Prostate gland (tissue), 2 donors: Measurements from ENCODE around the gene DUXA. TPM values are rescaled to one million over a fixed set of nuclear protein-coding genes. Genes with fewer than 3 reads are reported as not detected.
A peak's percentile ranks its signal among the peaks of the same experiment; 100 is the strongest.

ENCODE experiments used
- DNase-seq: peaks from one replicate; pipeline ENCODE4 v3.0.0-alpha.2; 2019; ENCODE audit warnings: low spot score
- H3K27ac ChIP-seq, 2 donors: fragments of 200-600 bp; sonication (generic); 2 replicates each; pipeline ENCODE4 v1.5.1; 2017 to 2019
- H3K27me3 ChIP-seq: fragments of 200-600 bp; sonication (generic); replicated peaks from 2 replicates; pipeline ENCODE4 v1.5.1; 2019; ENCODE audit not compliant: insufficient read depth
- H3K36me3 ChIP-seq, 2 donors: fragments of 200-600 bp; sonication (generic); 1 replicate in 1 of 2; 2 replicates in 1 of 2; pipeline versions ENCODE4 v1.5.1 to v1.8.1; 2017 to 2019
- H3K4me1 ChIP-seq: fragments of 200-600 bp; sonication (generic); replicated peaks from 2 replicates; pipeline ENCODE4 v1.5.1; 2019
- H3K4me3 ChIP-seq, 2 donors: fragments of 200-600 bp; sonication (generic); 2 replicates each; pipeline ENCODE4 v1.5.1; 2017 to 2019
- H3K9me3 ChIP-seq: fragments of 200-600 bp; sonication (generic); 2 replicates; pipeline ENCODE4 v1.5.1; 2017
- CTCF ChIP-seq, 4 experiments: fragments of 200-600 bp in 2 of 4; fragments of 450-650 bp in 2 of 4; sonication (generic) in 2 of 4; IDR thresholded peaks; 1 replicate in 3 of 4; 2 replicates in 1 of 4; pipeline ENCODE4 v1.5.1; 2016 to 2019; ENCODE audit warnings: antibody characterized with exemption in 4 of 4, mild to moderate bottlenecking in 2 of 4, moderate library complexity in 2 of 4
- POLR2A ChIP-seq: fragments of 450-650 bp; IDR thresholded peaks from one replicate; pipeline ENCODE4 v1.6.1; 2016; ENCODE audit warnings: antibody characterized with exemption, mild to moderate bottlenecking
- POLR2AphosphoS5 ChIP-seq: sonication (generic); formaldehyde crosslinking; IDR thresholded peaks from one replicate; pipeline ENCODE4 v1.6.1; 2017; ENCODE audit warnings: antibody characterized with exemption
- WGBS: methylation state at CpG from one replicate; pipeline ENCODE4 v1.1.5; 2018; 5-methylcytosine and 5-hydroxymethylcytosine counted together
- intact Hi-C: fragments of 100-400 bp; cut with DNase I; formaldehyde crosslinking; loops from one replicate; pipeline ENCODE4 v1.14.2; 2022
- total RNA-seq, 2 donors: library from RNA; depleted of rRNA; stranded (reverse); fragments of >200 nt; gene quantifications; one replicate each; pipeline ENCODE4 v1.1.0, GENCODE V29; 2016

Gene DUXA
- total RNA-seq, 2 donors from 2014 or later: not detected

- 3% methylated on average over 12 of the region's 42 CpGs for WGBS
- intact Hi-C loops: no loop called here
- Histone ChIP-seq H3K36me3 (no peaks in the 10 kb centered on the region), H3K4me3 (peak overlapping the region; percentile 28 to 36), H3K4me1 (no peaks in the 10 kb centered on the region), H3K9me3 (no peaks in the 10 kb centered on the region), H3K27me3 (no peaks in the 10 kb centered on the region), H3K27ac (peak overlapping the region; percentile 46 to 81)
- DNase-seq: peak; percentile 10
- TF ChIP-seq POLR2AphosphoS5 (no peak), POLR2A (no peak), CTCF (IDR thresholded peaks at IDR 0.05) (no peak)
Observed at GRCh38 chr19:57171551-57172081, 4.3 kb upstream of the DUXA start.

- 75% methylated on average over 7 of the region's 7 CpGs for WGBS
- intact Hi-C loops: no loop called here
- no peak for TF ChIP-seq CTCF (IDR thresholded peaks at IDR 0.05)
- no peak for TF ChIP-seq POLR2AphosphoS5
- no peak for TF ChIP-seq POLR2A
Observed at GRCh38 chr19:57165846-57166245, 1.4 kb downstream of the DUXA start.

GRCh38 chr19:57161985-57162539, 5.2 kb downstream of the DUXA start:
- TF ChIP-seq CTCF (IDR thresholded peaks at IDR 0.05) (no peak), POLR2A (no peak), POLR2AphosphoS5 (no peak)
- WGBS: 83% methylated on average over 5 of the region's 5 CpGs
- H3K4me1 ChIP-seq: no peaks in the 10 kb centered on the region
- DNase-seq: no peak
- H3K36me3 ChIP-seq: no peaks in the 10 kb centered on the region
- H3K4me3 ChIP-seq: no peak overlapping the region
- no peaks in the 10 kb centered on the region for H3K27me3 ChIP-seq
- intact Hi-C loops: no loop called here
- H3K9me3 ChIP-seq: no peaks in the 10 kb centered on the region
- H3K27ac ChIP-seq: no peak overlapping the region

More at GRCh38 chr19:57165846-57166245, 1.4 kb downstream of the DUXA start:
- Histone ChIP-seq H3K4me3 (no peak overlapping the region), H3K27me3 (no peaks in the 10 kb centered on the region), H3K9me3 (no peaks in the 10 kb centered on the region), H3K27ac (no peak overlapping the region), H3K36me3 (no peaks in the 10 kb centered on the region), H3K4me1 (no peaks in the 10 kb centered on the region)
- no peak for DNase-seq

- H3K9me3 ChIP-seq: no peaks in the 10 kb centered on the region
- intact Hi-C loops: no loop called here
- H3K4me1 ChIP-seq: no peaks in the 10 kb centered on the region
- WGBS: 85% methylated on average over 5 of the region's 5 CpGs
- DNase-seq: no peak
- no peaks in the 10 kb centered on the region for H3K36me3 ChIP-seq
- no peak overlapping the region for H3K27ac ChIP-seq
- no peak overlapping the region for H3K4me3 ChIP-seq
- TF ChIP-seq CTCF (IDR thresholded peaks at IDR 0.05) (no peak), POLR2A (no peak), POLR2AphosphoS5 (no peak)
- no peaks in the 10 kb centered on the region for H3K27me3 ChIP-seq
Observed at GRCh38 chr19:57152921-57153320, 14.4 kb downstream of the DUXA start.

GRCh38 chr19:57141699-57142098, 25.6 kb downstream of the DUXA start:
- WGBS: 94% methylated on average over 4 of the region's 4 CpGs
- Histone ChIP-seq H3K27me3 (no peaks in the 10 kb centered on the region), H3K36me3 (no peaks in the 10 kb centered on the region), H3K27ac (no peak overlapping the region), H3K9me3 (no peaks in the 10 kb centered on the region), H3K4me1 (no peaks in the 10 kb centered on the region), H3K4me3 (no peak overlapping the region)
- no peak for DNase-seq
- intact Hi-C loops: no loop called here
- no peak for TF ChIP-seq POLR2A
- no peak for TF ChIP-seq POLR2AphosphoS5
- TF ChIP-seq CTCF (IDR thresholded peaks at IDR 0.05): no peak
